Thyroid gland (tissue), 4 donors: ENCODE data around the gene PRKAG1. TPM values are rescaled to one million over a fixed set of nuclear protein-coding genes. Genes with fewer than 3 reads are reported as not detected.
A peak's percentile ranks its signal among the peaks of the same experiment; 100 is the strongest.

Source experiments
- DNase-seq, 2 donors: peaks; one replicate each; pipeline ENCODE4 v3.0.0-alpha.2; 2019
- H3K27ac ChIP-seq, 3 donors: fragments of 200-600 bp; sonication (generic); 1 replicate in 2 of 3; 2 replicates in 1 of 3; pipeline ENCODE4 v1.5.1; 2016 to 2019; ENCODE audit warnings: mild to moderate bottlenecking in 1 of 3, moderate library complexity in 1 of 3
- H3K27me3 ChIP-seq: fragments of 200-600 bp; sonication (generic); one replicate; pipeline ENCODE4 v1.5.1; 2019
- H3K36me3 ChIP-seq, 2 donors: fragments of 200-600 bp; sonication (generic); one replicate each; pipeline ENCODE4 v1.5.1; 2016 to 2019
- H3K4me1 ChIP-seq, 2 donors: fragments of 200-600 bp; sonication (generic); one replicate each; pipeline ENCODE4 v1.5.1; 2017 to 2019
- H3K4me3 ChIP-seq, 3 donors: fragments of 200-600 bp; sonication (generic); replicated peaks in 1 of 3; 1 replicate in 2 of 3; 2 replicates in 1 of 3; pipeline ENCODE4 v1.5.1; 2016; ENCODE audit warnings: mild to moderate bottlenecking in 1 of 3
- H3K9me3 ChIP-seq: fragments of 200-600 bp; sonication (generic); one replicate; pipeline ENCODE4 v1.5.1; 2017
- CTCF ChIP-seq, 6 experiments: fragments of 200-600 bp in 3 of 6; fragments of 450-650 bp in 3 of 6; sonication (generic) in 3 of 6; IDR thresholded peaks; one replicate each; pipeline ENCODE4 v1.5.1; 2016 to 2019; ENCODE audit warnings: antibody characterized with exemption in 6 of 6, mild to moderate bottlenecking in 2 of 6, inconsistent platforms in 1 of 6, moderate library complexity in 1 of 6
- POLR2A ChIP-seq, 2 donors: fragments of 450-650 bp; IDR thresholded peaks; one replicate each; pipeline ENCODE4 v1.6.1; 2017; ENCODE audit warnings: antibody characterized with exemption in 2 of 2, mild to moderate bottlenecking in 2 of 2, moderate library complexity in 1 of 2
- WGBS, 2 donors: methylation state at CpG; one replicate each; pipeline ENCODE4 v1.1.5; 2017; 5-methylcytosine and 5-hydroxymethylcytosine counted together
- intact Hi-C: fragments of 100-400 bp; cut with DNase I; formaldehyde crosslinking; loops from one replicate; pipeline ENCODE4 v1.15.1; 2023
- total RNA-seq, 4 donors: library from RNA; depleted of rRNA; stranded (reverse); fragments of >200 nt; gene quantifications; one replicate each; pipeline ENCODE4 v1.2.3, GENCODE V29; 2016

The PRKAG1 gene
- total RNA-seq, 4 donors from 2014 or later: 50.3 to 68.1 (median 59.9) TPM

GRCh38 chr12:48972952-48973483 is 45.6 kb downstream of the PRKAG1 start:
- 30 to 33% methylated on average over 3 of the region's 3 CpGs for WGBS, 2 donors
- intact Hi-C loops: no loop called here
- Histone ChIP-seq H3K4me3 (no peak overlapping the region), H3K9me3 (no peaks in the 10 kb centered on the region), H3K4me1 (peaks cover 24 to 28% of the 10 kb centered on the region in 2 donors), H3K27me3 (peaks cover 41% of the 10 kb centered on the region), H3K36me3 (no peaks in the 10 kb centered on the region), H3K27ac (no peak overlapping the region)
- TF ChIP-seq CTCF (IDR thresholded peaks at IDR 0.05) (no peak), POLR2A (IDR thresholded peaks at IDR 0.05) (no peak)
- no peak for DNase-seq

GRCh38 chr12:48972213-48972951 is 46.2 kb downstream of the PRKAG1 start:
- intact Hi-C loops: no loop called here
- Histone ChIP-seq H3K4me1 (peaks cover 21 to 23% of the 10 kb centered on the region in 2 donors), H3K27ac (no peak overlapping the region), H3K36me3 (no peaks in the 10 kb centered on the region), H3K4me3 (no peak overlapping the region), H3K27me3 (peaks cover 34% of the 10 kb centered on the region), H3K9me3 (no peaks in the 10 kb centered on the region)
- WGBS, 2 donors: 17 to 19% methylated on average over 9 to 10 of the region's 23 CpGs
- TF ChIP-seq CTCF (IDR thresholded peaks at IDR 0.05) (no peak), POLR2A (IDR thresholded peaks at IDR 0.05) (no peak)
- no peak for DNase-seq

- Histone ChIP-seq H3K4me3 (peak overlapping the region in 1 of 3 donors; percentile 12), H3K9me3 (no peaks in the 10 kb centered on the region), H3K27ac (no peak overlapping the region), H3K27me3 (peaks cover 29% of the 10 kb centered on the region), H3K4me1 (peaks cover 21 to 23% of the 10 kb centered on the region in 2 donors), H3K36me3 (no peaks in the 10 kb centered on the region)
- intact Hi-C loops: no loop called here
- no peak for DNase-seq
- WGBS, 2 donors: 29 to 37% methylated on average over 10 of the region's 10 CpGs
- TF ChIP-seq CTCF (IDR thresholded peaks at IDR 0.05) (no peak), POLR2A (IDR thresholded peaks at IDR 0.05) (no peak)
Measured at GRCh38 chr12:48970702-48971334, 47.8 kb downstream of the PRKAG1 start.

GRCh38 chr12:48969833-48970701 is 48.5 kb downstream of the PRKAG1 start:
- DNase-seq: no peak
- no peaks in the 10 kb centered on the region for H3K9me3 ChIP-seq
- intact Hi-C loops: no loop called here
- TF ChIP-seq POLR2A (IDR thresholded peaks at IDR 0.05) (no peak), CTCF (IDR thresholded peaks at IDR 0.05) (no peak)
- H3K27ac ChIP-seq: no peak overlapping the region
- H3K4me3 ChIP-seq: no peak overlapping the region
- 9 to 21% methylated on average over 24 to 32 of the region's 77 CpGs for WGBS, 2 donors
- peaks cover 21 to 23% of the 10 kb centered on the region in 2 donors for H3K4me1 ChIP-seq
- H3K36me3 ChIP-seq: no peaks in the 10 kb centered on the region
- peaks cover 29% of the 10 kb centered on the region for H3K27me3 ChIP-seq
